HG02588 (cell line): ENCODE data around the gene TAMALIN.

Experiments used
- ATAC-seq: cut with Tn5 transposase; IDR thresholded peaks from one replicate; pipeline ENCODE4 v1.9.1; 2021; ENCODE audit warnings: mild to moderate bottlenecking, moderate library complexity; ENCODE audit not compliant: unreplicated experiment

TAMALIN gene

GRCh38 chr12:51980809-51981127 is 26.0 kb upstream of the TAMALIN start:
- no peak for ATAC-seq

- no peak for ATAC-seq
These were observed 22.1 kb upstream of the TAMALIN start for GRCh38 chr12:51984657-51985056.

DNA sequence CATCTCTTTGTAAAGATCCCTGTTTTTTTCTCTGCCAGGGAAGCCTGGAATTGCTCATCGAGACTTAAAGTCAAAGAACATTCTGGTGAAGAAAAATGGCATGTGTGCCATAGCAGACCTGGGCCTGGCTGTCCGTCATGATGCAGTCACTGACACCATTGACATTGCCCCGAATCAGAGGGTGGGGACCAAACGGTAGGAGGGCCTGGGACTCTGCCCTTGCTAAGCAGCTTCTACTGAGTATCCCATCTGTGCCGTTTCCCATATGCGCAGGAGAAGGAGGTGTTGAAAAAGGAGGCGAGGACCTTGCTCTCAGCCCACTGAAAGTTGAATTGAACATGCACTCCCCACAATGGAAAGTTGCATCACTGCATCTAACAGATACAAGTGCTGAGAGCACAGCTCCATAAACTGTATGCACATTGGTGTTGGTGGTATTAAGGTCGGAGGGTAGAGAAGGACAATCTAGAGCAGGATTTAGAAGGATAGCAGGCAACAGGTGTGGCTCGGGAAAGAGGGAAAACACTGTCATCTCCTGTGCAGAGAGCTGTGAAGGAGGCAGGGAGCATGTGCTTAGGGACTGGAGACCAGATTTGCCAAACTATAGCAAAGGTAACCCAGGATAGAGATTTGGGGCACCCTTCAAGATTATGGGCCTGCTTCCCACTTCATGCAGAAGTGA is 21.5 kb upstream of the TAMALIN start:
- ATAC-seq = no peak

DNA sequence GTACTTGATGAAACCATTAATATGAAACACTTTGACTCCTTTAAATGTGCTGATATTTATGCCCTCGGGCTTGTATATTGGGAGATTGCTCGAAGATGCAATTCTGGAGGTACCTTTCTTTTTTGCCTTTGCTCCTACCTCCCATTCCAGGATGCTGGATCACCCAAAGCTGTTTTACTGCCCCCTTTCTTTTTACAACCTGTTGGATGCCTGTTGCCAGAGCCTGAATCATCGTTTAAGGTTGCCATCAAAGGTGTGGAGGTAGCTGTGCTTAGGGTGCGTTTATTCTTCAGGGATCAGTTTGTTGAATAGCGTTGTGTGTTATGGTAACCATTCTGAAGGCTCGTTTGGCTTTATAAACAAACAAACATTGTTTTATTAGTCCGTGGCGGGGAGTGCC is 19.9 kb upstream of the TAMALIN start:
- ATAC-seq = no peak

- no peak for ATAC-seq
These were observed 14.5 kb upstream of the TAMALIN start for GRCh38 chr12:51992246-51992645.

- no peak for ATAC-seq
These were observed 12.3 kb upstream of the TAMALIN start for GRCh38 chr12:51994539-51994820.

GRCh38 chr12:51994959-51995358 is 11.8 kb upstream of the TAMALIN start:
- no peak for ATAC-seq

- ATAC-seq = no peak
These were observed 9.6 kb upstream of the TAMALIN start for GRCh38 chr12:51997136-51997535.

DNA sequence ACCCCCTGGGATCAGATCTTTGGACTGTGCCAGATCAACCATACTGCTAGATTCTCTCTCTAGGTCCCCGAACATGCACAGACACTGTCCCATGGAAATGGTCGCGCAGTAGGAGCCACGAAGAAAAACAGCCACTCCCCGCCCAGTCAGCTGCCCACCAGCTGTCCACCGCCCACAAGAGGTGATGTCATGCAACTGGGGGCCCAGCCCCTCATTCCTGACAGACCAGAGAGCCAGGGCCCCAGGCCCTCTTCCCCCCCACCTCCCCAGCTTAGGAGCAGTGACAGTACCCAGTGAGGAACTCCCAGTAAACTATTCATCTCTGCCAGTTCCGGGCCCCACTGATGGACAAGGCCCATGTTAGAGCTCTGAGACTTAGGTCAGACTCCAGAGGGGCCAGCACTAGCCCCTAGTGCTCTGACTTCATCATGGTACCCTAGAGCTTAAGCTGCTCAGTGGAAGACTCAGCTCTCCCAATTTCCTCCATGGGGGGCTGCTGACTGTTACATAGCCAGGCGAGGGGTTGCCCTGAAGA is 3.7 kb upstream of the TAMALIN start:
- no peak for ATAC-seq

GRCh38 chr12:52003591-52003990 is 3.2 kb upstream of the TAMALIN start:
- ATAC-seq = no peak

DNA sequence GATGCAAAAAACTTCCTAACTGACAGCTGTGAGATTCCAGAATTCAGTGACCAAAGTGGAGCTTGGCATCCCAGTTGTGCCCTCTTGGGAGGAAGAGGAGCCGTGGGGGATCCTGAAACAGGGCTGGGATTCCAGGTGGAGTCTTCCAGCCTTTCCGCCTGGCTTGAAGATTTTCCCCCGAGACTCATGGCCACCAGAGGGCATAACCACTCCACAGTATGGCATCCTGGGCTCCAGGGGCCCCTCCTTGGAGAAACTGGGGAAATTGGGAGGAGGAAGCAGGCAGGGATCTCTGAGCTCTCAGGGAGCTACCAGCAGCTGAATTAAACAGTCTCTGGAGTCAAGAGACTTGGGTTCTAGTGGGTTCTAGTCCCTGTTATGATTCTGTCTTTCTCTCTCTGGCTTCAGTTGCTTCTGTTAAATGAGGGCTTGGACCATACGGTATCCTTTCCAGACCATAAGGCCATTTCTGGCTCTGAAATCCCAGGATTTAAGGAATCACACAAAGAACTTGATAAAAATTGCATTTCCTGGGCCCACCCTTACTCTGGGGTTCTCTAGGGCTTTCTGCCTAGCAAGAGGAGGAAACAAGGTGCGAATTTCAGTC is 2.6 kb upstream of the TAMALIN start:
- ATAC-seq = no peak

DNA sequence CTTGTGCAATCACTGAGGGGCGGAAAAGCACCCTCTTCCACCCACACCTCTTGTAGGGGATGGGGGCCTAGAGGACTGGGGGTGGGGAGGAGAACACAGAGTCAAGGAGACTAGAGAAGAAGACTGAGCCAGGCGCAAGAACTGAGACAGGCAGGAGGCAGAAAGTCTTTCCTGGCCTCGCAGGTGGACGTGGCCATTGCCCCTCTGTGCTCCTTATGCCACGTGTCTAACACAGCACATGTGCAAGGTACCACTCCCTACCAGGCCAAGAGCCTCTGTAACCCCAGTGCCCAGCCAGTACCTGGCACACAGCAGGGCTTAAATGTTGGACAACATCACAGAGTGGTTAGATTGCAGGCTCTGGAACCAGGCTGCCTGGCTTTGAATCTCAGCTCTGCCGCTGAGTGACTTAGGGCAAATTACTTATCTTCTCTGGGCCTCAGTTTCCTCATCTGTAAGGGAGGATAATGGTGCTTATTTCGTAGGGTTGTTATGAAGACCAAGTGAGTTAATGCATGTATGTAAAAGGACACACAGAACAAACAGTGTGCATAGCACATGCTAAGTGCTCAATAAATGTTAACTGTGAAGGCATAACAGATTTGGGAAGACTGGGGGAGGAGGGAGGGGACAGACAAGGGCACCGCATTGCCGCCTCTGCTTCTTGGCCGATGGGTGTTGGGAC is 1.4 kb upstream of the TAMALIN start:
- ATAC-seq = no peak

DNA sequence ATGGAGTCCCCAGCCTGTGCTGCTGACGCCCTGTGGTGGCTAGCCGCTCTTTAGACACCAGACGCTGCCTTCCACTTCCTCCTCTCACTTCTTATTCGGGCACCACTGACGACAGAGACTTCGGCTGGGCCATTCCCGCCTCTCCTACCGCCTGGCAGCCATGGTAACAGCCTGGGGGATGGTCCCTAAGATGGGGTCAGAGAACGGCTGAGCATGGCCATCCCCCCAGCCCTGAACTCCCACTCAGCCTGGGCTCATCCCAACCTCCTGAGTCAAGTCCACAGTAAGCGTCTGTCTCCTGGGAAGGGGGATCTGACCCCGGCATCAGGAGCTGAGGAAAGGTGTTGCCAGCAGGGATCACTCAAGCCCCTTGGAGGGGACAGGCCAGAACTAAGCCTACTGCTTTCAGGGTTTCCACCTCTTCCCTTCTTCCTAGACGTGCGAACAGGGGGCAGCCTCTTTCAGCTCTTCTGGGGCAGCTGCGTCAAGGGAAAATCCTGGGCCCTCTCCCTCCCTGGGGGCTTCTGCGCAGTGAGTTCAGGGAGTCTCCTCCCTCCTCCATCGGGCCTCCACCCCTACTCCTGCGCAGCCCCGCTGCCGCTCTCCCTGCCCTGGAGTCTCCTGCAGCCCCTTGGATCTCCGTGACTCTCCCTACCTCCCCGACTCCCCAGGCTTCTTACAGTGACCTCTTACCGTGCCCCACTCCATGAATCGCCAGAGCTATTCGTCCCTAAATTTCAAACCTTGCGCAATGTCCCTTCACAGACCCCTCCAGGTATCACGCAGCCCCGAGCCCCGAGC is 643 bp upstream of the TAMALIN start:
- ATAC-seq = peak; percentile 62

GRCh38 chr12:52007158-52007921 is 594 bp downstream of the TAMALIN start:
- ATAC-seq = no peak

DNA sequence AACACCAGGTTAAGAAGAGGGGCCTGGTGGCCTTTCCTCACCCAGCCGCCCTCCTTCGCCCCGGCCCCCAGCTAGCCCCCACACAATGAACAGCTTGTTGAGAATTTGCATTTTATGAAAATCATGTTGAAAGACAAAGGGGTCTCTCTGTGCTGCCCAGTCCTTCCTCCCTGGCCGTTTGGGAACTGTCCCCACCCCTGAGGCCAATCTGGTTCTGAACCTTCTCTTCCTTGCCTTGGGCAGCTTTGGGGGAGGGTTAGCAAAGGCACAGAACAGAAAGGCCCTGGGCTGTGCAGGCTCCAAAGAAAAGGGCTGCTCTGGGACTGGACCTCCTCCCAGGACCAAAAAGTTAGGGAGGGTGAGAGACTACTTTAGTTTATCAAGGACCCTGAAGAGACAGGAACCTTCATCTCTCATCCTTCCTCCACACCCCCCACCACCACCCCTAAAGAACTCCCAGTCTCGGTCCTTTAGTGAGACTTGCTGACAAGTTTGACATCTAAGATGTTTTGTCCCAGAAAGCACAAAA is 1.3 kb downstream of the TAMALIN start:
- ATAC-seq = no peak

DNA sequence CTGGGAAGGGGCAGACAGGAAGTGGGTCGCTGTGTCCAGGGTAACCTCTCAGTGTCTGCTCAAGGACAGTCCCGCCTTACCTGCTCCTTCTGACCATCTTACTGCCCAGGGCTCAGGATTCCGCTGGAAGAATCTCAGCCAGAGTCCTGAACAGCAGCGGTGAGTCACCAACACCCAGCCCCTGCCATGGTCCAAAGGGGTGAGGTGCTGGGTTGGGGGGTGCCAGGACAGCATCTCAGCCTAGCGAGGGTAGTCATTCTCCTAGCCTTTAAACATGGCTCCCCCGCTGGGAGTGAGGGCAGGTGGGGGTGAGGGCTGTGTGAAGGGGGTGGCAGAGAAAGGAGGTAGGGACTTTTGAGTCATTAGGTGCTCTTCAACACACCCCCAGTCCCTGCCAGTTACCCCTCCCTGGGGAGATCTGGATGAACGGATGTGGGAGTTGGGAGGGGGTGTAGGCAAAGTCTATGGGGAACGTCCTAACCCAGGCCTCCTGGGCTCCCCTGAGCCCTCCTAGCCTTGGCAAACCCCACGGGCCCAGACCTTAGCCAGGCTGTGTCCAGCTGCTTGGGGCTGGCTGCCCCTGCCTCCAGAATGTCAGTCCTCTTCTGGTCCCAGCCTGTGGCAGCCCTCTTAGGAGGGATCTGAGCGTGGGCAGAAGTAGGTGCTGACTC is 2.5 kb downstream of the TAMALIN start:
- no peak for ATAC-seq

- no peak for ATAC-seq
These were observed 3.4 kb downstream of the TAMALIN start for GRCh38 chr12:52010152-52010622.

GRCh38 chr12:52010692-52011601 is 4.2 kb downstream of the TAMALIN start:
- no peak for ATAC-seq
